Liver (tissue), 9 donors: Measurements from ENCODE around the gene TSC22D3. TPM values are rescaled to one million over a fixed set of nuclear protein-coding genes. Genes with fewer than 3 reads are reported as not detected.

Experiments used
- DNase-seq: peaks from one replicate; pipeline ENCODE4 v3.0.0-alpha.2; 2017; ENCODE audit warnings: low spot score
- H3K27ac ChIP-seq, 2 donors: one replicate each; pipeline ENCODE4 v1.7.0; 2013; ENCODE audit warnings: inconsistent platforms in 2 of 2, low read length in 2 of 2, control low read depth in 1 of 2, low read depth in 1 of 2, mild to moderate bottlenecking in 1 of 2
- H3K27me3 ChIP-seq, 4 donors: one replicate each; pipeline versions ENCODE4 v1.6.1 to v1.7.0; 2013; ENCODE audit warnings: low read length in 3 of 4, inconsistent platforms in 1 of 4, mild to moderate bottlenecking in 1 of 4, moderate library complexity in 1 of 4; ENCODE audit not compliant: control insufficient read depth in 4 of 4, insufficient read depth in 4 of 4
- H3K36me3 ChIP-seq, 4 donors: one replicate each; pipeline versions ENCODE4 v1.6.1 to v1.7.0; 2013; ENCODE audit warnings: low read length in 3 of 4, mild to moderate bottlenecking in 3 of 4, low read depth in 1 of 4, moderate library complexity in 1 of 4; ENCODE audit not compliant: control insufficient read depth in 4 of 4, insufficient read depth in 3 of 4
- H3K4me1 ChIP-seq, 4 donors: one replicate each; pipeline versions ENCODE4 v1.6.1 to v1.7.0; 2013; ENCODE audit warnings: low read length in 3 of 4, mild to moderate bottlenecking in 3 of 4, moderate library complexity in 1 of 4; ENCODE audit not compliant: control insufficient read depth in 4 of 4, insufficient read depth in 4 of 4
- H3K4me3 ChIP-seq, 3 donors: one replicate each; pipeline versions ENCODE4 v1.6.1 to v1.7.0; 2013; ENCODE audit warnings: low read length in 3 of 3, control low read depth in 1 of 3, low read depth in 1 of 3, mild to moderate bottlenecking in 1 of 3
- H3K9ac ChIP-seq, 2 donors: one replicate each; pipeline ENCODE4 v1.7.0; 2013; ENCODE audit warnings: low read length in 2 of 2, mild to moderate bottlenecking in 2 of 2, moderate library complexity in 2 of 2, control low read depth in 1 of 2, low read depth in 1 of 2
- H3K9me3 ChIP-seq, 4 donors: one replicate each; pipeline versions ENCODE4 v1.6.1 to v1.7.0; 2013; ENCODE audit warnings: low read length in 3 of 4; ENCODE audit not compliant: control insufficient read depth in 4 of 4
- CTCF ChIP-seq: fragments of 150-350 bp; IDR thresholded peaks from 2 replicates; pipeline ENCODE4 v1.5.1; 2017; ENCODE audit warnings: improper control_type of control experiment, low read depth, low read length; ENCODE audit not compliant: missing input control
- EGR1 ChIP-seq, 2 donors: IDR thresholded peaks; 2 replicates each; pipeline ENCODE4 v1.6.1; 2016 to 2018; ENCODE audit warnings: antibody characterized with exemption in 2 of 2, low read depth in 2 of 2
- FOXA1 ChIP-seq: IDR thresholded peaks from 2 replicates; pipeline ENCODE4 v1.6.1; 2016; ENCODE audit warnings: antibody characterized with exemption
- FOXA2 ChIP-seq: IDR thresholded peaks from 2 replicates; pipeline ENCODE4 v1.6.1; 2016; ENCODE audit warnings: antibody characterized with exemption
- GABPA ChIP-seq, 2 donors: IDR thresholded peaks in 1 of 2; conservative IDR thresholded peaks in 1 of 2; 2 replicates each; pipeline ENCODE4 v1.6.1; 2016; ENCODE audit warnings: antibody characterized with exemption in 2 of 2, mild to moderate bottlenecking in 1 of 2, moderate library complexity in 1 of 2
- HNF4A ChIP-seq, 2 donors: conservative IDR thresholded peaks; 2 replicates each; pipeline ENCODE4 v1.6.1; 2016; ENCODE audit warnings: antibody characterized with exemption in 2 of 2, mild to moderate bottlenecking in 2 of 2
- HNF4G ChIP-seq: IDR thresholded peaks from 2 replicates; pipeline ENCODE4 v1.6.1; 2016; ENCODE audit warnings: antibody characterized with exemption
- JUND ChIP-seq, 2 donors: IDR thresholded peaks; 2 replicates each; pipeline ENCODE4 v1.6.1; 2016; ENCODE audit warnings: antibody characterized with exemption in 2 of 2
- MAX ChIP-seq: IDR thresholded peaks from 2 replicates; pipeline ENCODE4 v1.6.1; 2016; ENCODE audit warnings: antibody characterized with exemption
- NR2F2 ChIP-seq: IDR thresholded peaks from 2 replicates; pipeline ENCODE4 v1.6.1; 2016; ENCODE audit warnings: antibody characterized with exemption
- RAD21 ChIP-seq, 2 donors: IDR thresholded peaks; 2 replicates each; pipeline ENCODE4 v1.6.1; 2016; ENCODE audit warnings: antibody characterized with exemption in 2 of 2, mild to moderate bottlenecking in 2 of 2
- RXRA ChIP-seq, 2 donors: IDR thresholded peaks; 2 replicates each; pipeline ENCODE4 v1.6.1; 2017 to 2018; ENCODE audit warnings: antibody characterized with exemption in 2 of 2, mild to moderate bottlenecking in 1 of 2
- SP1 ChIP-seq: IDR thresholded peaks from 2 replicates; pipeline ENCODE4 v1.6.1; 2018; ENCODE audit warnings: antibody characterized with exemption, mild to moderate bottlenecking
- TAF1 ChIP-seq: conservative IDR thresholded peaks from 2 replicates; pipeline ENCODE4 v1.6.1; 2016; ENCODE audit warnings: antibody characterized with exemption, mild to moderate bottlenecking
- YY1 ChIP-seq: IDR thresholded peaks from 2 replicates; pipeline ENCODE4 v1.6.1; 2016; ENCODE audit warnings: antibody characterized with exemption, mild to moderate bottlenecking
- WGBS: extraction: QIAGEN DNeasy Blood & Tissue Kit; methylation state at CpG from one replicate; pipeline ENCODE4 v1.1.7; 2013; 5-methylcytosine and 5-hydroxymethylcytosine counted together
- polyA plus RNA-seq, 2 donors: library from polyadenylated mRNA; stranded (reverse) in 1 of 2; unstranded in 1 of 2; fragments of 200-250 nt in 1 of 2; fragments of >200 nt in 1 of 2; fragmentation: Nextera tagmentation in 1 of 2; extraction: Ambion mirVana in 1 of 2; gene quantifications; one replicate each; pipeline versions ENCODE4 v1.2.1 to v1.2.3, GENCODE V29; 2013 to 2015
- total RNA-seq, 2 donors: library from RNA; depleted of rRNA; stranded (reverse); fragments of >200 nt; gene quantifications; one replicate each; pipeline ENCODE4 v1.2.3, GENCODE V29; 2014
- TF ChIP-seq, protein P1 (sequence below): IDR thresholded peaks from 2 replicates; pipeline ENCODE4 v1.6.1; 2016; ENCODE audit warnings: antibody characterized with exemption, mild to moderate bottlenecking
- TF ChIP-seq, protein P2 (sequence below): IDR thresholded peaks from 2 replicates; pipeline ENCODE4 v1.6.1; 2016; ENCODE audit warnings: antibody characterized with exemption
- TF ChIP-seq, protein P3 (sequence below): IDR thresholded peaks from 2 replicates; pipeline ENCODE4 v1.6.1; 2016; ENCODE audit warnings: antibody characterized with exemption
- donor health status: healthy.
- donor health status: healthy.
- donor health status: healthy.
- donor health status: healthy.
- donor health status: healthy.

Gene TSC22D3
- total and polyA plus RNA-seq, 4 donors: 10.5 to 128 (median 48.1) TPM

DNA sequence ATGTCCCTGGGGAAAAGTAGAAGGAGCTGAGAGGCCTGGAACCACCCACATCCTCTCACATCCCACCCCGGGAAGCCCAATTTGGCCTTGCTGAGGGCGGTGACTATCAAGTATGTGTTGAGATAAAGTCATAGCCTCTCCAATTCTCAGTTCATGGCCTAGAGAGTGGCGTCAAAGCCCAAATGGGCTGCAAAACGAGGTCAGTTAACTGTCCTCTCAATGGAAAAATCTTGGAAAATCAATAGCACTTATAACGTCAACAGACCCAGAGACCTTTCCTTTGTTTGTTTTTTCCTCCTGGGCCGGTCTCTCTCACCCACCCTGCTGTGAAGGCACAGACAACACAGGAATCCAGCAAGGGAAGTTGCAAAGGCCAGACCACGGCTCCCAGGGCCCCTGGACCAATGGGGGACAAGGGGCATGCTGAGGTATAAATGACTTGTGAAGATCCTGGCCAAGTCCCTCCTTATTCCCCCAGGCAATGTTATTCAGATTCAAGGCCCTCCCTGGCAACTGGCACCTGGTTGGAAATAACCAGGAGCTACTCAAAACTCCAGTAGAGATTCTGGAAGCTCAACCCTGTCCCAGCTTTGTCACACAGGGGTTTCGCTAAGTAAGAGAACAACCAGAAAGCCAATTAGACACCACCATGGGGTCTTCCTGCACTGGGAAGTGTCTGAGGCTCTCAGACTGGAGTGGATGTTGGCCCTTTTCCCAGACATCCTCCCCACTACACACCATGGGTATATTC, 38.6 kb downstream of the TSC22D3 start:
- H3K36me3 ChIP-seq: no peaks in the 10 kb centered on the region
- H3K4me3 ChIP-seq: no peak overlapping the region
- no peaks in the 10 kb centered on the region for H3K27me3 ChIP-seq
- H3K27ac ChIP-seq: peak overlapping the region; percentile 37 to 75
- peaks cover 17 to 41% (median 39%) of the 10 kb centered on the region in 4 donors for H3K4me1 ChIP-seq
- H3K9me3 ChIP-seq: no peaks in the 10 kb centered on the region
- TF ChIP-seq TAF1: peak; percentile 47
- TF ChIP-seq JUND (IDR thresholded peaks at IDR 0.05): peak; percentile 75
- peak; percentile 52 for TF ChIP-seq HNF4G
- TF ChIP-seq, protein P1, sequence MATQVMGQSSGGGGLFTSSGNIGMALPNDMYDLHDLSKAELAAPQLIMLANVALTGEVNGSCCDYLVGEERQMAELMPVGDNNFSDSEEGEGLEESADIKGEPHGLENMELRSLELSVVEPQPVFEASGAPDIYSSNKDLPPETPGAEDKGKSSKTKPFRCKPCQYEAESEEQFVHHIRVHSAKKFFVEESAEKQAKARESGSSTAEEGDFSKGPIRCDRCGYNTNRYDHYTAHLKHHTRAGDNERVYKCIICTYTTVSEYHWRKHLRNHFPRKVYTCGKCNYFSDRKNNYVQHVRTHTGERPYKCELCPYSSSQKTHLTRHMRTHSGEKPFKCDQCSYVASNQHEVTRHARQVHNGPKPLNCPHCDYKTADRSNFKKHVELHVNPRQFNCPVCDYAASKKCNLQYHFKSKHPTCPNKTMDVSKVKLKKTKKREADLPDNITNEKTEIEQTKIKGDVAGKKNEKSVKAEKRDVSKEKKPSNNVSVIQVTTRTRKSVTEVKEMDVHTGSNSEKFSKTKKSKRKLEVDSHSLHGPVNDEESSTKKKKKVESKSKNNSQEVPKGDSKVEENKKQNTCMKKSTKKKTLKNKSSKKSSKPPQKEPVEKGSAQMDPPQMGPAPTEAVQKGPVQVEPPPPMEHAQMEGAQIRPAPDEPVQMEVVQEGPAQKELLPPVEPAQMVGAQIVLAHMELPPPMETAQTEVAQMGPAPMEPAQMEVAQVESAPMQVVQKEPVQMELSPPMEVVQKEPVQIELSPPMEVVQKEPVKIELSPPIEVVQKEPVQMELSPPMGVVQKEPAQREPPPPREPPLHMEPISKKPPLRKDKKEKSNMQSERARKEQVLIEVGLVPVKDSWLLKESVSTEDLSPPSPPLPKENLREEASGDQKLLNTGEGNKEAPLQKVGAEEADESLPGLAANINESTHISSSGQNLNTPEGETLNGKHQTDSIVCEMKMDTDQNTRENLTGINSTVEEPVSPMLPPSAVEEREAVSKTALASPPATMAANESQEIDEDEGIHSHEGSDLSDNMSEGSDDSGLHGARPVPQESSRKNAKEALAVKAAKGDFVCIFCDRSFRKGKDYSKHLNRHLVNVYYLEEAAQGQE: peak; percentile 72
- peak; percentile 92 to 94 for TF ChIP-seq RXRA (IDR thresholded peaks at IDR 0.05)
- peak; percentile 23 for TF ChIP-seq FOXA1
- no peak for TF ChIP-seq GABPA (IDR thresholded peaks at IDR 0.05 in 1 of 2, conservative IDR thresholded peaks at IDR 0.05 in 1 of 2)
- TF ChIP-seq MAX: peak; percentile 82
- peak; percentile 70 to 77 for TF ChIP-seq HNF4A (conservative IDR thresholded peaks at IDR 0.05)
- peak; percentile 33 for TF ChIP-seq YY1
- peak; percentile 71 to 89 for TF ChIP-seq EGR1 (IDR thresholded peaks at IDR 0.05; ENCODE audit: low read depth in 2 of 2)
- TF ChIP-seq CTCF: no peak
- TF ChIP-seq FOXA2: peak; percentile 72
- TF ChIP-seq, protein P2, sequence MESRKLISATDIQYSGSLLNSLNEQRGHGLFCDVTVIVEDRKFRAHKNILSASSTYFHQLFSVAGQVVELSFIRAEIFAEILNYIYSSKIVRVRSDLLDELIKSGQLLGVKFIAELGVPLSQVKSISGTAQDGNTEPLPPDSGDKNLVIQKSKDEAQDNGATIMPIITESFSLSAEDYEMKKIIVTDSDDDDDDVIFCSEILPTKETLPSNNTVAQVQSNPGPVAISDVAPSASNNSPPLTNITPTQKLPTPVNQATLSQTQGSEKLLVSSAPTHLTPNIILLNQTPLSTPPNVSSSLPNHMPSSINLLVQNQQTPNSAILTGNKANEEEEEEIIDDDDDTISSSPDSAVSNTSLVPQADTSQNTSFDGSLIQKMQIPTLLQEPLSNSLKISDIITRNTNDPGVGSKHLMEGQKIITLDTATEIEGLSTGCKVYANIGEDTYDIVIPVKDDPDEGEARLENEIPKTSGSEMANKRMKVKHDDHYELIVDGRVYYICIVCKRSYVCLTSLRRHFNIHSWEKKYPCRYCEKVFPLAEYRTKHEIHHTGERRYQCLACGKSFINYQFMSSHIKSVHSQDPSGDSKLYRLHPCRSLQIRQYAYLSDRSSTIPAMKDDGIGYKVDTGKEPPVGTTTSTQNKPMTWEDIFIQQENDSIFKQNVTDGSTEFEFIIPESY: peak; percentile 62
- TF ChIP-seq SP1: peak; percentile 95
- peak; percentile 29 to 59 for TF ChIP-seq RAD21 (IDR thresholded peaks at IDR 0.05)
- peak; percentile 85 for TF ChIP-seq NR2F2
- TF ChIP-seq, protein P3, sequence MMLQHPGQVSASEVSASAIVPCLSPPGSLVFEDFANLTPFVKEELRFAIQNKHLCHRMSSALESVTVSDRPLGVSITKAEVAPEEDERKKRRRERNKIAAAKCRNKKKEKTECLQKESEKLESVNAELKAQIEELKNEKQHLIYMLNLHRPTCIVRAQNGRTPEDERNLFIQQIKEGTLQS: peak; percentile 37
- 33% methylated on average over 8 of the region's 8 CpGs for WGBS
- no peak overlapping the region for H3K9ac ChIP-seq
- DNase-seq: no peak
